ENCODE results near the gene DNAJC27.

DNA sequence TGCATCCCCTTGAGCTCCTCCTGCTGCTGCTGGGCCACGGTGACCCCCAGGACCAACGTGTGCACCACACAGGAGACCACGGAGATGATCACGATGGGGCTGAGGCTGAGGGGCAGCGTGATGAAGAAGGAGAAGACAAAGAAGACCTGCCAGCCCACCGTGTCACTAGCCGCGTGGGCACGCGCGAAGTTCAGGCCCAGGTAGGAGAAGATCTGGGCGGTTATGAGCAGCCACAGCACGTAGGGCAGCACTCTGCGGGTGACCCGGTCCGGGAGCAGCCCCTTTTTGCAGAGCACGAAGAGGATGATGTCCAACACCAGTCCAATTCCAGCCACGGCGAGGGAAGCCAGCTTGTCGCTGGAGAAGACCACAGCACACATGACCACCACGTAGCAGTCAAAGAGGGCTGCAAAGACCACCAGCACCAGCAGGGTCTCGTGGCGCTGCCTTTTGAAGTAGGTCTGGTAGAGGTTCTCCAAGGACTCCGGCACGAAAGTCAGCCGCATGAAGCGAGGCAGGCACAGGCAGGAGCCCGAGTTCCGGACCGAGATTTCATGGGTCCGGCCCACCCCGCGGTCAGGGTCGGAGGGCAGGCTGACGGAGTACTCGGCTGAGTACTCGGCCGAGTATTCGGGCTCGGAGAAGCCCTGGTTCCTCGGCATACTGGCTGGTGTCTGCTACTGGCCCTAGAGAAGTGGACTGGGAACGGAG lies 53.3 kb downstream of the DNAJC27 start:
- TF ChIP-seq, protein P1, sequence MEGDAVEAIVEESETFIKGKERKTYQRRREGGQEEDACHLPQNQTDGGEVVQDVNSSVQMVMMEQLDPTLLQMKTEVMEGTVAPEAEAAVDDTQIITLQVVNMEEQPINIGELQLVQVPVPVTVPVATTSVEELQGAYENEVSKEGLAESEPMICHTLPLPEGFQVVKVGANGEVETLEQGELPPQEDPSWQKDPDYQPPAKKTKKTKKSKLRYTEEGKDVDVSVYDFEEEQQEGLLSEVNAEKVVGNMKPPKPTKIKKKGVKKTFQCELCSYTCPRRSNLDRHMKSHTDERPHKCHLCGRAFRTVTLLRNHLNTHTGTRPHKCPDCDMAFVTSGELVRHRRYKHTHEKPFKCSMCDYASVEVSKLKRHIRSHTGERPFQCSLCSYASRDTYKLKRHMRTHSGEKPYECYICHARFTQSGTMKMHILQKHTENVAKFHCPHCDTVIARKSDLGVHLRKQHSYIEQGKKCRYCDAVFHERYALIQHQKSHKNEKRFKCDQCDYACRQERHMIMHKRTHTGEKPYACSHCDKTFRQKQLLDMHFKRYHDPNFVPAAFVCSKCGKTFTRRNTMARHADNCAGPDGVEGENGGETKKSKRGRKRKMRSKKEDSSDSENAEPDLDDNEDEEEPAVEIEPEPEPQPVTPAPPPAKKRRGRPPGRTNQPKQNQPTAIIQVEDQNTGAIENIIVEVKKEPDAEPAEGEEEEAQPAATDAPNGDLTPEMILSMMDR (IDR thresholded peaks at IDR 0.05), result no peak
- no peak for TF ChIP-seq POLR2A (IDR thresholded peaks at IDR 0.05)
